HEK293 (cell line): ENCODE data around the gene PRSS48.

Experiments
- CTCF ChIP-seq: fragments of 450-650 bp; formaldehyde crosslinking; IDR thresholded peaks from 2 replicates; pipeline ENCODE4 v1.5.1; 2016; ENCODE audit warnings: missing biosample characterization, missing genetic modification characterization
- HOXD13 ChIP-seq: sonication (generic); formaldehyde crosslinking; IDR thresholded peaks from 2 replicates; pipeline ENCODE4 v1.8.0; 2022; ENCODE audit warnings: missing genetic modification reagents, borderline replicate concordance
- ZNF23 ChIP-seq: fragments of 450-650 bp; formaldehyde crosslinking; IDR thresholded peaks from 2 replicates; pipeline ENCODE4 v1.5.1; 2016; ENCODE audit warnings: missing biosample characterization, missing genetic modification characterization, borderline replicate concordance

GRCh38 chr4:151318307-151319006, 41.5 kb downstream of the PRSS48 start:
- no peak for TF ChIP-seq HOXD13
- no peak for TF ChIP-seq CTCF (tag by site-specific recombination)
- TF ChIP-seq ZNF23 (tag by site-specific recombination): no peak
